Transverse colon (tissue), 4 donors: Measurements from ENCODE around the gene OVCH1.

Experiments used
- CTCF ChIP-seq, 5 experiments: fragments of 200-600 bp in 3 of 5; fragments of 450-650 bp in 2 of 5; sonication (generic) in 3 of 5; IDR thresholded peaks; 1 replicate in 2 of 5; 2 replicates in 3 of 5; pipeline ENCODE4 v1.5.1; 2016 to 2017; ENCODE audit warnings: antibody characterized with exemption in 5 of 5, inconsistent platforms in 3 of 5, mild to moderate bottlenecking in 2 of 5, moderate library complexity in 1 of 5
- POLR2AphosphoS5 ChIP-seq, 3 donors: sonication (generic); formaldehyde crosslinking; IDR thresholded peaks; one replicate each; pipeline ENCODE4 v1.6.1; 2016; ENCODE audit warnings: antibody characterized with exemption in 3 of 3

GRCh38 chr12:29429999-29430715 is 67.3 kb downstream of the OVCH1 start:
- TF ChIP-seq POLR2AphosphoS5 (IDR thresholded peaks at IDR 0.05) = no peak
- no peak for TF ChIP-seq CTCF (IDR thresholded peaks at IDR 0.05)
